ENCODE results near the gene ITSN1.

ITSN1 gene

GRCh38 chr21:33769057-33769456 is 126.8 kb downstream of the ITSN1 start:
- no peak overlapping the region for H3K4me3 ChIP-seq (ENCODE audit: control insufficient read depth, low read depth, low read length)
- DNase-seq (ENCODE audit: low read depth), result no peak
- TF ChIP-seq CTCF (conservative IDR thresholded peaks at IDR 0.05; ENCODE audit: control insufficient read depth, insufficient read depth, low read depth, low read length), result no peak

GRCh38 chr21:33770542-33770941 is 128.2 kb downstream of the ITSN1 start:
- DNase-seq (ENCODE audit: low read depth), result no peak
- no peak for TF ChIP-seq CTCF (conservative IDR thresholded peaks at IDR 0.05; ENCODE audit: control insufficient read depth, insufficient read depth, low read depth, low read length)
- no peak overlapping the region for H3K4me3 ChIP-seq (ENCODE audit: control insufficient read depth, low read depth, low read length)

DNA sequence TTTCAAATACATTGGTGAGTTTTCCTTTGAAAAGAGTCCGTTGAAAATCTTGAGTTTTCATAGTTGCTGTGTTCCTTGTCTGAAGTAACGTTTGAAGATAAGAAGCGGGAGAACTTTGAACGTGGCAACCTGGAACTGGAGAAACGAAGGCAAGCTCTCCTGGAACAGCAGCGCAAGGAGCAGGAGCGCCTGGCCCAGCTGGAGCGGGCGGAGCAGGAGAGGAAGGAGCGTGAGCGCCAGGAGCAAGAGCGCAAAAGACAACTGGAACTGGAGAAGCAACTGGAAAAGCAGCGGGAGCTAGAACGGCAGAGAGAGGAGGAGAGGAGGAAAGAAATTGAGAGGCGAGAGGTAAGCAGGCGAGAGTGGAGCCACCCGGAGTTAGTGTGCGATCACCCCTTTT is 129.7 kb downstream of the ITSN1 start:
- no peak for TF ChIP-seq CTCF (conservative IDR thresholded peaks at IDR 0.05; ENCODE audit: control insufficient read depth, insufficient read depth, low read depth, low read length)
- DNase-seq (ENCODE audit: low read depth), result no peak
- no peak overlapping the region for H3K4me3 ChIP-seq (ENCODE audit: control insufficient read depth, low read depth, low read length)

DNA sequence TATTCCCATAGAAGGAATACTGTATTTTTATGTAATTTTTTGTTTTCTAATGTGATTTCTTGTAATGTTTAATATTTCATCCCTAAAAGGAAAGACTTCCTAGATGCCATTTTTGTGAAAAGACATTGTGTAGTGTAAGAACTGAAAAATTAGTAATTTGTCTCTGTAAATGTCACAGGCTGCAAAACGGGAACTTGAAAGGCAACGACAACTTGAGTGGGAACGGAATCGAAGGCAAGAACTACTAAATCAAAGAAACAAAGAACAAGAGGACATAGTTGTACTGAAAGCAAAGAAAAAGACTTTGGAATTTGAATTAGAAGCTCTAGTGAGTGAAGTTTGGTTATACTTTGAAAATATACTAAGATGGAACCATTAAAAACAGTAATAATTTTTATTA is 132.2 kb downstream of the ITSN1 start:
- no peak overlapping the region for H3K4me3 ChIP-seq (ENCODE audit: control insufficient read depth, low read depth, low read length)
- no peak for DNase-seq (ENCODE audit: low read depth)
- TF ChIP-seq CTCF (conservative IDR thresholded peaks at IDR 0.05; ENCODE audit: control insufficient read depth, insufficient read depth, low read depth, low read length), result no peak

DNA sequence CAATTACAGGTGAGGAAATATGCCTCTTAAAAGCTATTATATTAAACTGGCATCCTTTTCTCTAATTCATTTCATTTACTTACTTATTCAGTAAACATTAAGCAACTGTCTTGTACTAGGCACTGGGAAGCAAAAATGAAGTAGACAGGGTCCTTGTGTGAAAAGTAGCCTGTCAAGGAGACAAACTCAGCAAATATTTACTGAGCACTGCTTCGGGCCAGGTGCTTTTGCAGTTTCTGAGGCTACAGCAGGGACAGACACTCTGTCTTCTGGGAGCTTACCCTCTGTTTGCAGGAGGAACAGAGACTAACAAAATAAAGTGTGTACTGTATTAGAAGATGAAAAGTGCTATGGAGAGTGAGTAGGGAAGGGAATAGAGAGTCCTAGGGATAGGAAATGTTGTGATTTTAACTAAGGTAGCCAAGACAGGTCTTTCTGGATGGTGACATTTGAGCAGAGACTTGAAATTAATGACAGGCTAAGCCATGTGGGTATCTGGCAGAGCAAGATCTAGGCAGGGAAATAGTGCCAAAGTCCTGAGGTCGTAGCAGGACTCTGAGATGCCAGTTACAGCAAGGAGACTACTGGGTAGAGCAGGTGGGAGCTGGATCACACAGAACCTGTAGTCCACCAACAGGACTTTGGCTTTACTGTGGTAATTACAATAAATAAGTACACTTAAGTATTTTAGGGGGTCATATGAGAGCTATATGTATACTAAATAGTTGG is 133.0 kb downstream of the ITSN1 start:
- DNase-seq (ENCODE audit: low read depth), result no peak
- H3K4me3 ChIP-seq (ENCODE audit: control insufficient read depth, low read depth, low read length), result no peak overlapping the region
- TF ChIP-seq CTCF (conservative IDR thresholded peaks at IDR 0.05; ENCODE audit: control insufficient read depth, insufficient read depth, low read depth, low read length), result no peak

- no peak for DNase-seq (ENCODE audit: low read depth)
- no peak for TF ChIP-seq CTCF (conservative IDR thresholded peaks at IDR 0.05; ENCODE audit: control insufficient read depth, insufficient read depth, low read depth, low read length)
- no peak overlapping the region for H3K4me3 ChIP-seq (ENCODE audit: control insufficient read depth, low read depth, low read length)
Measured at GRCh38 chr21:33780631-33781030, 138.3 kb downstream of the ITSN1 start.

- DNase-seq (ENCODE audit: low read depth), result no peak
- no peak overlapping the region for H3K4me3 ChIP-seq (ENCODE audit: control insufficient read depth, low read depth, low read length)
- no peak for TF ChIP-seq CTCF (conservative IDR thresholded peaks at IDR 0.05; ENCODE audit: control insufficient read depth, insufficient read depth, low read depth, low read length)
Measured at GRCh38 chr21:33781121-33781520, 138.8 kb downstream of the ITSN1 start.
